Loucy (cell line): Measurements from ENCODE around the gene SCARB1.
"Not testable (repeated sequence)": the region's sequence is repeated elsewhere in the genome, so short reads cannot be mapped to it uniquely, and the experiment has no call there.

Source experiments
- H2AFZ ChIP-seq: fragments of 200-600 bp; sonication (generic); 2 replicates; pipeline ENCODE4 v1.6.0; 2016; ENCODE audit warnings: antibody characterized with exemption, mild to moderate bottlenecking, low read length, moderate library complexity
- H3F3A ChIP-seq: fragments of 200-600 bp; 2 replicates; pipeline ENCODE4 v1.6.0; 2016; ENCODE audit warnings: antibody characterized with exemption, low read depth, mild to moderate bottlenecking
- H3K27me3 ChIP-seq: fragments of 200-600 bp; sonication (generic); 2 replicates; pipeline ENCODE4 v1.6.1; 2014; ENCODE audit warnings: low read length, mild to moderate bottlenecking; ENCODE audit not compliant: insufficient read depth, poor library complexity, severe bottlenecking
- H3K36me3 ChIP-seq: fragments of 200-600 bp; sonication (generic); 2 replicates; pipeline ENCODE4 v1.6.1; 2016; ENCODE audit warnings: low read length; ENCODE audit not compliant: insufficient read depth
- H3K4me1 ChIP-seq: fragments of 200-600 bp; sonication (generic); 2 replicates; pipeline ENCODE4 v1.5.1; 2014; ENCODE audit warnings: low read length, mild to moderate bottlenecking; ENCODE audit not compliant: insufficient read depth, poor library complexity, severe bottlenecking
- H3K4me2 ChIP-seq: fragments of 200-600 bp; sonication (generic); 2 replicates; pipeline ENCODE4 v1.6.0; 2014; ENCODE audit warnings: antibody characterized with exemption, low read length, low read depth, mild to moderate bottlenecking; ENCODE audit not compliant: poor library complexity, severe bottlenecking
- H3K4me3 ChIP-seq: fragments of 200-600 bp; sonication (generic); 2 replicates; pipeline ENCODE4 v1.5.1; 2014; ENCODE audit warnings: low read length, mild to moderate bottlenecking, mixed read lengths; ENCODE audit not compliant: poor library complexity, severe bottlenecking
- H3K79me2 ChIP-seq: fragments of 200-600 bp; sonication (generic); 2 replicates; pipeline ENCODE4 v1.6.1; 2014; ENCODE audit warnings: low read length; ENCODE audit not compliant: insufficient read depth
- H3K9ac ChIP-seq: fragments of 200-600 bp; sonication (generic); 2 replicates; pipeline ENCODE4 v1.6.0; 2014; ENCODE audit warnings: mild to moderate bottlenecking, low read depth, low read length, moderate library complexity; ENCODE audit not compliant: poor library complexity, severe bottlenecking
- H3K9me2 ChIP-seq: fragments of 200-600 bp; sonication (generic); replicated peaks from 2 replicates; pipeline ENCODE4 v1.6.1; 2016; ENCODE audit warnings: low read depth, low read length, mixed read lengths
- H3K9me3 ChIP-seq: fragments of 200-600 bp; sonication (generic); 2 replicates; pipeline ENCODE4 v1.6.1; 2014; ENCODE audit warnings: mild to moderate bottlenecking, antibody characterized with exemption, low read length, low read depth; ENCODE audit not compliant: insufficient read depth
- H4K20me1 ChIP-seq: fragments of 200-600 bp; sonication (generic); 2 replicates; pipeline ENCODE4 v1.6.0; 2014; ENCODE audit warnings: antibody characterized with exemption, low read length, mild to moderate bottlenecking; ENCODE audit not compliant: insufficient read depth, poor library complexity, severe bottlenecking
- CTCF ChIP-seq: fragments of 200-600 bp; sonication (generic); conservative IDR thresholded peaks from 2 replicates; pipeline ENCODE4 v1.5.1; 2014; ENCODE audit warnings: mild to moderate bottlenecking, antibody characterized with exemption, low read length
- EZH2phosphoT487 ChIP-seq: fragments of 200-600 bp; IDR thresholded peaks from 2 replicates; pipeline ENCODE4 v1.6.1; 2018; ENCODE audit warnings: antibody characterized with exemption, mild to moderate bottlenecking, moderate library complexity, borderline replicate concordance

The SCARB1 gene, protein sequence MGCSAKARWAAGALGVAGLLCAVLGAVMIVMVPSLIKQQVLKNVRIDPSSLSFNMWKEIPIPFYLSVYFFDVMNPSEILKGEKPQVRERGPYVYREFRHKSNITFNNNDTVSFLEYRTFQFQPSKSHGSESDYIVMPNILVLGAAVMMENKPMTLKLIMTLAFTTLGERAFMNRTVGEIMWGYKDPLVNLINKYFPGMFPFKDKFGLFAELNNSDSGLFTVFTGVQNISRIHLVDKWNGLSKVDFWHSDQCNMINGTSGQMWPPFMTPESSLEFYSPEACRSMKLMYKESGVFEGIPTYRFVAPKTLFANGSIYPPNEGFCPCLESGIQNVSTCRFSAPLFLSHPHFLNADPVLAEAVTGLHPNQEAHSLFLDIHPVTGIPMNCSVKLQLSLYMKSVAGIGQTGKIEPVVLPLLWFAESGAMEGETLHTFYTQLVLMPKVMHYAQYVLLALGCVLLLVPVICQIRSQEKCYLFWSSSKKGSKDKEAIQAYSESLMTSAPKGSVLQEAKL

GRCh38 chr12:124863416-124864325 lies at the start of gene SCARB1:
Gene SCARB1, minus strand, starts transcription at chr12:124863864. Its CDS starts 144 bp downstream, at chr12:124863720.
- Histone ChIP-seq H4K20me1 (no peaks in the 10 kb centered on the region), H3K9ac (peak within 1 kb of the TSS; percentile 87), H3K9me3 (no peaks in the 10 kb centered on the region), H2AFZ (peak within 1 kb of the TSS; percentile 91), H3K9me2 (no peaks in the 10 kb centered on the region), H3K79me2 (peaks cover 9% of the 10 kb centered on the region; the same call in 1 of the 2 replicates), H3K4me1 (peaks cover 40% of the 10 kb centered on the region), H3F3A (no peaks in the 10 kb centered on the region), H3K4me2 (peak within 1 kb of the TSS; percentile 89), H3K36me3 (no peaks in the 10 kb centered on the region), H3K27me3 (no peaks in the 10 kb centered on the region), H3K4me3 (peak within 1 kb of the TSS; percentile 81)
- TF ChIP-seq CTCF, result no peak
- TF ChIP-seq EZH2phosphoT487, result no peak

DNA sequence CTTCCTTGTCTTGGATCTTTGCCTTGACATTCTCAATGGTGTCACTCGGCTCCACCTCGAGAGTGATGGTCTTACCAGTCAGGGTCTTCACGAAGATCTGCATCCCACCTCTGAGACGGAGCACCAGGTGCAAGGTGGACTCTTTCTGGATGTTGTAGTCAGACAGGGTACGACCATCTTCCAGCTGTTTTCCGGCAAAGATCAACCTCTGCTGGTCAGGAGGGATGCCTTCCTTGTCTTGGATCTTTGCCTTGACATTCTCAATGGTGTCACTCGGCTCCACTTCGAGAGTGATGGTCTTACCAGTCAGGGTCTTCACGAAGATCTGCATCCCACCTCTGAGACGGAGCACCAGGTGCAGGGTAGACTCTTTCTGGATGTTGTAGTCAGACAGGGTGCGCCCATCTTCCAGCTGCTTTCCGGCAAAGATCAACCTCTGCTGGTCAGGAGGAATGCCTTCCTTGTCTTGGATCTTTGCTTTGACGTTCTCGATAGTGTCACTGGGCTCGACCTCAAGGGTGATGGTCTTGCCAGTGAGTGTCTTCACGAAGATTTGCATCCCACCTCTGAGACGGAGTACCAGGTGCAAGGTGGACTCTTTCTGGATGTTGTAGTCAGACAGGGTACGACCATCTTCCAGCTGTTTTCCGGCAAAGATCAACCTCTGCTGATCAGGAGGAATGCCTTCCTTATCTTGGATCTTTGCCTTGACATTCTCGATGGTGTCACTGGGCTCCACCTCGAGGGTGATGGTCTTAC lies 49.0 kb upstream of the SCARB1 start:
- Histone ChIP-seq H3F3A (peaks cover 15% of the 10 kb centered on the region; the same call in 1 of the 2 replicates), H4K20me1 (peaks cover 32% of the 10 kb centered on the region)
- not testable (repeated sequence) for H3K9me3 ChIP-seq

GRCh38 chr12:124911521-124911920 lies 47.9 kb upstream of the SCARB1 start:
- Histone ChIP-seq H3K4me1 (peaks cover 28% of the 10 kb centered on the region), H3K79me2 (peaks cover 54% of the 10 kb centered on the region), H3K4me3 (peak overlapping the region; percentile 55), H3K4me2 (peak overlapping the region; percentile 67), H3K36me3 (peaks cover 29% of the 10 kb centered on the region; the same call in 1 of the 2 replicates), H4K20me1 (peaks cover 32% of the 10 kb centered on the region)
- H3K9me2 ChIP-seq, H2AFZ ChIP-seq, H3K27me3 ChIP-seq, H3K9me3 ChIP-seq, H3K9ac ChIP-seq, H3F3A ChIP-seq: not testable (repeated sequence)

More for the DNA sequence above, 49.0 kb upstream of the SCARB1 start:
- peaks cover 34% of the 10 kb centered on the region for H3K4me1 ChIP-seq
- peak overlapping the region; percentile 87 for H3K4me2 ChIP-seq
- not testable (repeated sequence) for H2AFZ ChIP-seq, H3K9ac ChIP-seq, H3K27me3 ChIP-seq, H3K9me2 ChIP-seq
- H3K4me3 ChIP-seq, result peak overlapping the region; percentile 96
- H3K79me2 ChIP-seq, result peaks cover 54% of the 10 kb centered on the region
- peaks cover 29% of the 10 kb centered on the region; the same call in 1 of the 2 replicates for H3K36me3 ChIP-seq
